ENCODE measurements around the gene RAD50. TPM values are rescaled to one million over a fixed set of nuclear protein-coding genes. Genes with fewer than 3 reads are reported as not detected.
A peak's percentile ranks its signal among the peaks of the same experiment; 100 is the strongest.

The RAD50 gene
- total and polyA plus RNA-seq, 10 donors: 4.2 to 34.0 (median 25.7) TPM

GRCh38 chr5:132674671-132675506 lies 118.1 kb downstream of the RAD50 start:
- TF ChIP-seq CTCF (IDR thresholded peaks at IDR 0.05 in 8 of 11, conservative IDR thresholded peaks at IDR 0.05 in 3 of 11) (no peak), POLR2A (IDR thresholded peaks at IDR 0.05) (no peak), POLR2AphosphoS5 (IDR thresholded peaks at IDR 0.05) (peak in 1 of 3 donors; percentile 23)
- intact Hi-C loops (cut with DNase I; ENCODE audit: low total_unique reads): no loop called here
- Histone ChIP-seq H3K27me3 (replicated peaks in 1 of 7) (no peaks in the 10 kb centered on the region), H3K27ac (peak overlapping the region in 7 of 8 donors; percentile 3 to 66 (median 42)), H3K9me3 (no peaks in the 10 kb centered on the region), H3K4me3 (no peak overlapping the region), H3K4me1 (peaks cover 0 to 27% (median 7%) of the 10 kb centered on the region in 6 donors), H3K36me3 (no peaks in the 10 kb centered on the region)
- WGBS, 5 donors: 63 to 76% (median 74%) methylated on average over 13 of the region's 13 CpGs
- no peak for DNase-seq

- H3K4me3 ChIP-seq: no peak overlapping the region
- no peaks in the 10 kb centered on the region for H3K36me3 ChIP-seq
- no peak for DNase-seq
- no peaks in the 10 kb centered on the region for H3K27me3 ChIP-seq (replicated peaks in 1 of 7)
- H3K27ac ChIP-seq: no peak overlapping the region
- intact Hi-C loops (cut with DNase I; ENCODE audit: low total_unique reads): no loop called here
- TF ChIP-seq POLR2AphosphoS5 (IDR thresholded peaks at IDR 0.05): no peak
- TF ChIP-seq CTCF (IDR thresholded peaks at IDR 0.05 in 8 of 11, conservative IDR thresholded peaks at IDR 0.05 in 3 of 11): no peak
- no peak for TF ChIP-seq POLR2A (IDR thresholded peaks at IDR 0.05)
- H3K9me3 ChIP-seq: no peaks in the 10 kb centered on the region
- WGBS, 5 donors: 86 to 90% (median 88%) methylated on average over 11 of the region's 11 CpGs
- H3K4me1 ChIP-seq: peaks cover 0 to 28% (median 7%) of the 10 kb centered on the region in 6 donors
Observed at GRCh38 chr5:132675936-132676689, 119.3 kb downstream of the RAD50 start.

GRCh38 chr5:132677191-132677590 lies 120.4 kb downstream of the RAD50 start:
- Histone ChIP-seq H3K36me3 (no peaks in the 10 kb centered on the region), H3K27me3 (replicated peaks in 1 of 7) (no peaks in the 10 kb centered on the region), H3K4me3 (no peak overlapping the region), H3K9me3 (no peaks in the 10 kb centered on the region), H3K27ac (peak overlapping the region in 2 of 8 donors; percentile 23 to 58), H3K4me1 (peaks cover 0 to 31% (median 7%) of the 10 kb centered on the region in 6 donors)
- DNase-seq: peak; percentile 75
- 59 to 76% (median 66%) methylated on average over 7 of the region's 7 CpGs for WGBS, 5 donors
- peak in 2 of 3 donors; percentile 37 to 40 for TF ChIP-seq POLR2AphosphoS5 (IDR thresholded peaks at IDR 0.05)
- TF ChIP-seq CTCF (IDR thresholded peaks at IDR 0.05 in 8 of 11, conservative IDR thresholded peaks at IDR 0.05 in 3 of 11): peak in 4 of 11 experiments; percentile 4 to 20 (median 10)
- no peak for TF ChIP-seq POLR2A (IDR thresholded peaks at IDR 0.05)
- intact Hi-C loops (cut with DNase I; ENCODE audit: low total_unique reads): no loop called here

Measured in spleen (tissue), 11 donors.